Left renal pelvis (tissue), 4 donors: ENCODE measurements around the gene BACH2. TPM values are rescaled to one million over a fixed set of nuclear protein-coding genes. Genes with fewer than 3 reads are reported as not detected.

Experiments used
- DNase-seq, 4 donors: peaks; one replicate each; pipeline ENCODE4 v3.0.0-alpha.2; 2013; ENCODE audit warnings: low read depth in 4 of 4, low spot score in 3 of 4
- polyA plus RNA-seq, 4 donors: library from polyadenylated mRNA; unstranded; fragments of 120-200 nt; gene quantifications; one replicate each; pipeline ENCODE4 v1.2.1, GENCODE V29; 2013; ENCODE audit not compliant: insufficient read length in 4 of 4

Gene BACH2
- polyA plus RNA-seq, 4 donors = 9.0 to 11.5 (median 10.7) TPM

GRCh38 chr6:90249034-90249433 is 47.6 kb downstream of the BACH2 start:
- no peak for DNase-seq

- no peak for DNase-seq
These were observed 49.4 kb downstream of the BACH2 start for GRCh38 chr6:90247262-90247661.

GRCh38 chr6:90241229-90241880 is 55.3 kb downstream of the BACH2 start:
- DNase-seq = no peak

- no peak for DNase-seq
These were observed 58.0 kb downstream of the BACH2 start for GRCh38 chr6:90238496-90239266.

DNA sequence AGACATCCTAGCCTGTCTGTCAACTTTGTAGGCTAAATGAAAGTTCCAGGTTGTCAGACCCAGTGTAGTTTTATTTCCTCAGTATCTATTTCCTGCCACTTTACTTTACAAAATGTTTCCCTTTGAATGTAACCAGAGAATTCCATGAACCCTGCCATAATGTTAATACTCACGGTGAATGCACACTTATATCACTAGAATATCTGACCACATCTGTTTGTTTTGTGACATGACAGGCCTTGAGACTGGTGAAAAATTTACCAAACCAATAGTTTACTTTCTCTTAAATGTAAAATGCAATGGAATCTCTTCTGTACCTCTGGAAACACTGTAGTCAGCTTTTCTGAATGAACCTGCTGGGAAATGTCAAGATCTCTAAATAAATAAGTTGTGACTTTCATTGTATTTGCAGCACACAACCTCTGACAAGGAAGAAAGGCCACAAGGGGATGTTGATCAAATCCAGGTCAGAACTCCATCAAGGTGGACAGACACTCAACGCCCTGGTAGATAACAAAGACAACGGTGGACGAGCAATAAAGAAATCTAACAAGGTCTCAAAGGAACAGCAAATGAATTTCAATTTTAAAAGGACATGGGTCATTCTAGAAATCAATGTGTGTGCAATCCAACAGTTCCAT is 59.2 kb downstream of the BACH2 start:
- no peak for DNase-seq

DNA sequence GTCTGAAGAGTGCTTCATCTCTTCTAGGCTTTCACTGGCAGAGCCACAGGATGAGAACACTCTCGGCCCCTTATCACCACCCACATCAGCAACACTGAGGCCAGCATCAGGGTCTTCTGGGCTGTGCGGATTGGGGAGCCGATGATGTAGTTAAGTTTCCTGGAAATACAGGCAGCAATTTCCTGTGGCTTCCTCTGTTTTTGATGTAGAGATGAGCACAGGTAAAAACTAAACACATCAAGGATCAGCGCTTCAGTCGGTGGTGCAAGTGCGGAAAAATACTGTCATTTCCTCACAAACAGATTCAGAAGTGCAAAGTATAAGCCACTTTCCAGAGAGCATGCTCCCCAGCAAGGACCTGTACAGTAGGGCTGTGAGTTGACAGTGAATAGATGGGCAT is 62.6 kb downstream of the BACH2 start:
- DNase-seq = no peak

GRCh38 chr6:90233213-90233612 is 63.4 kb downstream of the BACH2 start:
- no peak for DNase-seq

GRCh38 chr6:90231798-90232197 is 64.8 kb downstream of the BACH2 start:
- no peak for DNase-seq

DNA sequence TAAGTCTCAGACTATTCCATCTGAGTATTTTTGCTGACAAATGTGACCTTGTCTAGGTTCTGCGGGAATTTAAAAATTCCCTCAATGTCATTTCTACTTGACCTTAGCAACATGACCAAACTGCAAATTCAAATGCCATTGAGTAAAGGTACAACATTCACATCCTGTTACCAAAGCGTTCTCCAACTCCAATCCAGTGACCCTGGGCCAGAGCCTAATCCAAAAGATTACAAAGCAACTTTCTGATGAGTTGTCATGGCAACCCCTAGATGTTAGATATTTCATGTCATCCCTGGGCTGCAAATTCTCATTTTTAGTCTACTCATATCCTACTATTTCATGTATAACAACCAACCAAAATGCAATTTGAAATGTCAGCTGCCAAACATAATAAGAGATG is 65.3 kb downstream of the BACH2 start:
- no peak for DNase-seq

DNA sequence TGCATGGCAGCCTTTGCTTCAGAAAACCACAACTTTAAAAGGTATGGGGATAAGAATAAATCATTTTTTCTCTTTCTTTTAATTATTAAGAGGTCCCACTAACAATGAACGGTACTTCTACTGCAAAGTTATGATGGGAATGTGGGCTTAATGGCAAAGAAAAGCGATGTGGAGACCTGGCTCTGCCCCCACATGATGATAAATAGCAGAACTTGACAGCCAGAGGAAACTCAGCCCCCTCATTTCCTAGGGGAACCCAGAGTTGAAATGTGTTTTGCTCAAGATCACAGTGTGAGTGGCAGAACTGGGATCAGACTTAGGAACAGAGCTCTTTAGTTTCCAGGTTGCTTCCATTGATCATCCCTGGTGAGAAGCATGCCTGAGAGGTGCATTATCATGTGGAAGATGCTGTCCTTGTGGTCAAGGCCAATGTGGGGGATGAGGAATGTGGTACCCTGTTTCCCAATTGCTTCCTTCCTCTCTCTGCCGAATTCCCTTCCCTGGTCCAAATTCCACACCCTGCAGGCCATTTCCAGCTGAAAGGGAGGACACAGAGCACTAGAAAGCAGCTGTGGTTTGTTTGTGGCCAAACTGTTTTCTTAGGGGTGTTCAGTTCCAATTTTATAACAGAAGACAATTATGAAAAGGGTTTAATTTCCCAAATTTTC is 66.0 kb downstream of the BACH2 start:
- DNase-seq = no peak

DNA sequence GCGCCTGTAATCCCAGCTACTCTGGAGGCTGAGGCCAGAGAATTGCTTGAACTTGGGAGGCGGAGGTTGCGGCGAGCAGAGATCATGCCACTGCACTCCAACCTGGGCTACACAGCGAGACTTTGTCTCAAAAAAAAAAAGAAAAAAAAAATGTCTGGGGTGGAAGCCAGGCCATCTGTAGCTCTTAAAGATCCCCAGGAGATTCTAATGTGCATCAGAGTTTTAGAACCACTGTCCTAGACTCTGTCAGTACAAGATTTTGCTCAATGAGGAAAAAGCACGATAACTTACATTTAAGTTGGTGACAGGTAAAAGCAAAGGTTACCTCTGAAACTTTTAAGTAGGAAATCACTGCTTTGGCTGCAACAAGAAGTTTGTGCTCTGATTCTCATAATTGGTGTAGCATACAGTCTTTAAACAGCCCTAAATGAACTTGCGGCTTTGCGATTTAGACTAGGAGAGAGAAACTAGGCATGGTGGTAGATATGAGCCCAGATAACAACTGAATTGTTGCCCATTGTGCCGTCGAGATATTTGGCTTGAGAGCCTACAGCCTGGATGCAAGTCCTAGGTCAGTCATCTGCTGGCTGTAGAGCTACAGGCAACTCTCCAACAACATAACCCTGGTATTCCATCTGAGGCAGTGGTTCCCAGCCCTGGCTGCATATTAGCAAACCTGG is 67.2 kb downstream of the BACH2 start:
- DNase-seq = no peak

GRCh38 chr6:90227673-90228072 is 69.0 kb downstream of the BACH2 start:
- no peak for DNase-seq

DNA sequence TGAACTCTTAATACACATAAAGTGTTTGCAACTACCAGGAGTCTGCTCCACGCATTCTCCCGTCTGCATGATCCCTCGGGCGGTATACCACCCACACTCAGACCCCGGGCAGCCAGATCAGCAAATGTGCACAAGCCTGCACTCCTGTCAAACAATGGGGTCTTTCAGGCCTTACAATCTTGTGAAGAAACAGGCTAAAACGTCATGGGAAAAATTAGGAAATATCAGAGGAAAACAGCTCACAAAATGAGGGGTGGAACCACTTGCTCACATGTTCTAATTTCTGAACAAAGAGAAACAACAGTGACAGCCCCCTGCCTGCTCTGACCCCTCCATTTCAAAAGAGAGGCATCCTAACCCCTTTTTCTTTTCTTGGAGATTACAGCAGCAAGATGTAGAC is 69.4 kb downstream of the BACH2 start:
- DNase-seq = no peak

GRCh38 chr6:90226257-90226656 is 70.4 kb downstream of the BACH2 start:
- no peak for DNase-seq

DNA sequence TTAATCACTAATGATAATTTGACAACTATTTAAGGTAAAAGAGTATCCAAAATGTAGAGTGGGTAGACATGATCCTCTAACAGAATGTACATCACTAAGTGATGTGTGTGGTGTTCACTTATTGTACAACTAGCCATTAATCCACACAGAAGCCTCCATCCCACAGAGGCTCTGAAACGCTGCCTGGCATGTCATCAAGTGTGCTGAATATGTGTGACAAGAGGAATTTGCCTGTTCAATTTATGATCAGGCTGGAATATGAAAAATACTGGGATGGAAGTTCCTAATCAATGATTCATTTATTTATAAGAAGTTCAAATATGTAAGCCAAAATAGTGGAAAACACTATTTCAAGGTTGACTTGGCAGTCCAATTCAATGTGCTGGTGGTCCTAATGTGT is 72.4 kb downstream of the BACH2 start:
- DNase-seq = no peak

GRCh38 chr6:90222724-90223198 is 73.9 kb downstream of the BACH2 start:
- DNase-seq = no peak

GRCh38 chr6:90222008-90222407 is 74.6 kb downstream of the BACH2 start:
- no peak for DNase-seq

DNA sequence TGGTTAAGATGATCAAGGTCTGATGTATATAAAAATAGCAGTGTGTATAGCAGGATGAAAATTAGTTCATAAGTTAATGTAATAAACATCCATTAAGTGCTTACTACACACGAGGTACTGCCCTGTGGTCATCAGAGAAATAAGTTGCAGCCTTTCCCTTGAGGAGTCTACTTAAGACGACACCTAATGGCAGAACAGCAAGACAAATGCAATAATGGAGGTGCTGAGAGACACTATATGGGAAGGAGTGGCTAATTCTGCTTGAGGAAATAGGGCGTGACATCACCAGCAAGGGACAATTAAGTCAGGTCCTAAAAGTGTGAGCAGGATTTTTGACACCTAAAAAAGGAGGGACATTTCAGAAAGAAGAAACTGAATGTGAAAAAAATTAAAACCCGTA is 75.2 kb downstream of the BACH2 start:
- DNase-seq = no peak

DNA sequence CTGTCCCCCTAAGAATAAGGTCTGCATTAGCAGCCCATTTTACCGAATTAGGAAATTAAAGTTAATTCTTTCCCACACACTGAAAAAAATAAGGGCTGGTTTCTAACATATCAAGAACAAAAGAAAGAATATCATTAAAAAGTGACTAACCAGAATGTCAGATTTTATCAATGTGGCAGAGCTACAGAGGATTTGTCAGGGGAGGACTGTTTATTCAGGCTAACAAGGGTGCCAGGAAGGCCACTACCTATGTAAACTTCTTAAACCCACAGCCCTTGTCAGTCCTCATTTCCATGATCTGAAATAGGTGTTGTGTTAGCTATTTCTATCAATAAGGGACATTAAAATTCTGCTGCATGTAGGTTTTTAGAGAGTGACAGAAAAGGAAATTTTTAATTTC is 76.4 kb downstream of the BACH2 start:
- no peak for DNase-seq

- DNase-seq = peak; percentile 63 to 74 (median 66)
These were observed 77.2 kb downstream of the BACH2 start for GRCh38 chr6:90219209-90219985.
